GM12891 (cell line): Measurements from ENCODE around the gene SENP3. TPM values are rescaled to one million over a fixed set of nuclear protein-coding genes. Genes with fewer than 3 reads are reported as not detected.

Source experiments
- DNase-seq: peaks from one replicate; pipeline ENCODE4 v3.0.0; 2011; ENCODE audit warnings: low spot score; ENCODE audit not compliant: insufficient read length
- FAIRE-seq: peaks from 2 replicates; lab custom pipeline; 2011; peaks lifted over from hg19 to GRCh38; lab: Jason Lieb, UNC
- PAX5 ChIP-seq: IDR thresholded peaks from 2 replicates; pipeline ENCODE4 v1.6.1; 2011; ENCODE audit warnings: low read length, moderate library complexity, mild to moderate bottlenecking; ENCODE audit not compliant: insufficient read depth, severe bottlenecking
- POLR2A ChIP-seq: IDR thresholded peaks from 2 replicates; pipeline ENCODE4 v1.6.1; 2011; ENCODE audit warnings: low read depth, low read length, control low read depth
- POLR2AphosphoS5 ChIP-seq: IDR thresholded peaks from 2 replicates; pipeline ENCODE4 v1.6.1; 2011; ENCODE audit warnings: low read depth, low read length, control low read depth
- POU2F2 ChIP-seq: IDR thresholded peaks from 2 replicates; pipeline ENCODE4 v1.6.1; 2011; ENCODE audit warnings: low read depth, mild to moderate bottlenecking, control low read depth, low read length, moderate library complexity
- SPI1 ChIP-seq: IDR thresholded peaks from 2 replicates; pipeline ENCODE4 v1.6.1; 2011; ENCODE audit warnings: low read depth, low read length, control low read depth
- TAF1 ChIP-seq: IDR thresholded peaks from 2 replicates; pipeline ENCODE4 v1.6.1; 2011; ENCODE audit warnings: low read depth, low read length, control low read depth
- polyA plus RNA-seq: library from polyadenylated mRNA; unstranded; fragments of >200 nt; gene quantifications from one replicate; pipeline ENCODE4 v1.2.1, GENCODE V29; 2012; ENCODE audit warnings: low read depth, missing spikeins, inconsistent platforms; ENCODE audit not compliant: missing spikeins

SENP3 gene
- polyA plus RNA-seq: 34.7 TPM

DNA sequence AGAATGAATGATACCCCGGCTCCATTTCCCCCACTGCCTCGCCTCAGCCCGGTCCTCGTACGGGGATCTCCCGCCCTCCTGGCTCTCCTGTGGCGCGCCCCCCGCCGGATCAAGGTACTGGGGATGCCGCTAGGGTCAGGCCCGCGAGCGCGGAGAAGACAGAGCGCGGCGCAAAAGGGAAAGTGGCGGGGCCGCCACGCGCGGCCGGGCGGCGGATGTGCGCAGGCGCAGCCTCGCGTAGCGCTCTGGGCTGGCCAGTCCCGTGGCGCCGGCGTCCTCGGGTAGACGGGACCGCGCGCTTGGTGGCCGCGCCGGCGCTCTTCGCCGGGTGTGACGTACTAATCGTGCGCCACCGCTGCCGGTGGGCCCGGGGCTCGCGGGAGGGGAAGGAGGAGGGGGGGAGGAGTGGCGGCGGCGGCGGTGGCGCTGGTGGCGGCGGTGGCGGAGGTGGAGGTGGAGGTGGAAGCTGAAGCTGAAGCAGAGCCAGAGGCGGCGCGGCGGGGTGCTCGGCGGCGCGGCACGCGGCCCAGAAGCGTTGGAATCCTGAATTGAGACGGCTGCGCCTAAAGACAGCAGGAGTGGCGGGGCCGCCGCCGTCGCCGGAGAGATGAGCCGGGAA is at the start of gene SENP3:
Gene SENP3, plus strand, starts transcription at position 331 of the 619 bp plus-strand sequence. CDS start 1,158 bp downstream, outside the sequence.
- peak; percentile 100 for FAIRE-seq
- peak; percentile 98 for DNase-seq
- TF ChIP-seq POLR2AphosphoS5 (no peak), POLR2A (no peak), PAX5 (peak; percentile 33), SPI1 (no peak), POU2F2 (no peak), TAF1 (peak; percentile 71; the same call in 1 of the 2 replicates)

DNA sequence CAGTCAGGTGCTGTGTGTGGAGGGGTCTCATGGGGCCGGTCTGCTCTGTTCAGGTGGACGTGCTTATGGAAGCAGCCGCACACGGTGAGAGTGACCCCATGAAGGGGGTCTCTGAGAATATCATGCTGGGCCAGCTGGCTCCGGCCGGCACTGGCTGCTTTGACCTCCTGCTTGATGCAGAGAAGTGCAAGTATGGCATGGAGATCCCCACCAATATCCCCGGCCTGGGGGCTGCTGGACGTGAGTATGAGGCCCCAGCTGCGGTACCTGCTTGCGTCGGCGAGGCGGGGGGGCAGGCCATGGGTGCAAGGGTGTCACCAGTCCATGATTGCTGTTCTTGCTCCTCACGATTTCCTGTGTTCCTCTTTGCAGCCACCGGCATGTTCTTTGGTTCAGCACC is 49.6 kb upstream of the SENP3 start:
- FAIRE-seq (no peak), DNase-seq (no peak)
- TF ChIP-seq SPI1 (no peak), POLR2A (no peak), PAX5 (no peak), POLR2AphosphoS5 (no peak), POU2F2 (no peak), TAF1 (no peak)

DNA sequence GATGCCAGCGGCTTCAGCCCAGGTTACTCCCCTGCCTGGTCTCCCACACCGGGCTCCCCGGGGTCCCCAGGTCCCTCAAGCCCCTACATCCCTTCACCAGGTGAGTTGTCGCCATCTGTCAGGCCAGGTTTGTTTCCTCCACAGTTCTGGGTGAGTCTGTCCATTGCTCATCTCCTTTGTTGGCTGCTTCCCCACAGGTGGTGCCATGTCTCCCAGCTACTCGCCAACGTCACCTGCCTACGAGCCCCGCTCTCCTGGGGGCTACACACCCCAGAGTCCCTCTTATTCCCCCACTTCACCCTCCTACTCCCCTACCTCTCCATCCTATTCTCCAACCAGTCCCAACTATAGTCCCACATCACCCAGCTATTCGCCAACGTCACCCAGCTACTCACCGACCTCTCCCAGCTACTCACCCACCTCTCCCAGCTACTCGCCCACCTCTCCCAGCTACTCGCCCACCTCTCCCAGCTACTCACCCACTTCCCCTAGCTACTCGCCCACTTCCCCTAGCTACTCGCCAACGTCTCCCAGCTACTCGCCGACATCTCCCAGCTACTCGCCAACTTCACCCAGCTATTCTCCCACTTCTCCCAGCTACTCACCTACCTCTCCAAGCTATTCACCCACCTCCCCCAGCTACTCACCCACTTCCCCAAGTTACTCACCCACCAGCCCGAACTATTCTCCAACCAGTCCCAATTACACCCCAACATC is 48.7 kb upstream of the SENP3 start:
- no peak for FAIRE-seq
- TF ChIP-seq POLR2AphosphoS5 (no peak), SPI1 (no peak), POLR2A (peak; percentile 25; the same call in 1 of the 2 replicates), TAF1 (no peak), POU2F2 (no peak), PAX5 (no peak)

DNA sequence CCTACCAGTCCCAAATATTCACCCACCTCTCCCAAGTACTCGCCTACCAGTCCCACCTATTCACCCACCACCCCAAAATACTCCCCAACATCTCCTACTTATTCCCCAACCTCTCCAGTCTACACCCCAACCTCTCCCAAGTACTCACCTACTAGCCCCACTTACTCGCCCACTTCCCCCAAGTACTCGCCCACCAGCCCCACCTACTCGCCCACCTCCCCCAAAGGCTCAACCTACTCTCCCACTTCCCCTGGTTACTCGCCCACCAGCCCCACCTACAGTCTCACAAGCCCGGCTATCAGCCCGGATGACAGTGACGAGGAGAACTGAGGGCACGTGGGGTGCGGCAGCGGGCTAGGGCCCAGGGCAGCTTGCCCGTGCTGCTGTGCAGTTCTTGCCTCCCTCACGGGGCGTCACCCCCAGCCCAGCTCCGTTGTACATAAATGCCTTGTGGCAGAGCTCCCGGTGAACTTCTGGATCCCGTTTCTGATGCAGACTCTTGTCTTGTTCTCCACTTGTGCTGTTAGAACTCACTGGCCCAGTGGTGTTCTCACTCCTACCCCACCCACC is 47.8 kb upstream of the SENP3 start:
- TF ChIP-seq POLR2A (no peak), TAF1 (no peak), POLR2AphosphoS5 (peak; percentile 28; the same call in 1 of the 2 replicates), PAX5 (no peak), SPI1 (no peak), POU2F2 (no peak)
- no peak for DNase-seq
- no peak for FAIRE-seq

More for the DNA sequence above, 48.7 kb upstream of the SENP3 start:
- no peak for DNase-seq

DNA sequence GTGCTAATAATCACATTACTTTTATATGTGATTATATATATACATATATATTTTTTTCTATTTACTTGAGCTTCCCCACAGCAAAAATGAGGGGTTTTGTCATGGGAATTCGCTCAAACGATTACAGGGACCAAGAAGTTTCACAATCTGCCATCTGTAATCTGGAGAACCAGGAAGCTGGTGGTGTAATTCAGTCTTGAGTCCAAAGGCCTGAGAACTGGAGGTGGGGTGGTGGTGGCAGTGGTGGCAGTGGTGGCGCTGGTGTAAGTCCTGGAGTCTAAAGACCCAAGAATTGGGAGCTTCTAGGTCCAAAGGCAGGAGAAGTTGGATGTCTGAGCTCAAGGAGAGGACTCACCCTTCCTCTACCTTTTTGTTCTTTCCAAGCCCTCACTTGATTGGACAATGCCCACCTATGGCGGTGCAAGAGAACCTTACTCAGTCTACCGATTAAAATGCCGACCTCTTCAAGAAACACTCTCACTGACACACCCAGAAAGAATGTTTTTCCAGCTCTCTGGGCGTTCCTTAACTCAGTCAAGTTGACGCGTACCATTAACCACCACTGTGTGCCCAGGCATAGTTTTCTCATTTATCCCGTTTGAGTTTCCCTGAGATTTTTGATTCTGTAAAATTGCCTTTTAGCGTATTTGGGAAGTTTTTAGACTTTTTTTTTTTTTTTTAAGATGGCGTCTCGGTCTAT is 45.7 kb upstream of the SENP3 start:
- FAIRE-seq (no peak), DNase-seq (no peak)
- TF ChIP-seq PAX5 (no peak), TAF1 (no peak), SPI1 (no peak), POLR2A (no peak), POU2F2 (no peak), POLR2AphosphoS5 (peak; percentile 68; the same call in 1 of the 2 replicates)

DNA sequence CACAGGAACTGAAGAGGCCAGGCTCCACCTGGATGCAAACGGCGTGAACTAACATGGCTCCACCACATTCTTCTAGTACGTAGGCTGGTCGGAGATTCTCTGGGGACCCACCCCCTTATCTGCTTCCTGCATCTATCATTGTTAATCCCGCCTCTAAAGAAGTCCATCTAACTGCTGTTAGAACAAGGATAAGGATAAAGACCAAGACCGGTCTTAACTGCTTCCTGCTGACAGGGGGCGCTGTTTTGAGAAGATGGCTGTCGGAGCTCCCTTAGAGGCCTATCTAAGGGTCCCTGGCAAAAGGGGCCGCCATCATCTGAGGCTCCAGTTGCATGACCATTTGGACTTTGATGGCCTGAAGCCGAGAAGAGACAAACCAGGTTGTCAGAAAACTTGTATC is 38.7 kb upstream of the SENP3 start:
- peak; percentile 76 for FAIRE-seq
- TF ChIP-seq TAF1: no peak
- no peak for TF ChIP-seq SPI1
- DNase-seq: no peak

DNA sequence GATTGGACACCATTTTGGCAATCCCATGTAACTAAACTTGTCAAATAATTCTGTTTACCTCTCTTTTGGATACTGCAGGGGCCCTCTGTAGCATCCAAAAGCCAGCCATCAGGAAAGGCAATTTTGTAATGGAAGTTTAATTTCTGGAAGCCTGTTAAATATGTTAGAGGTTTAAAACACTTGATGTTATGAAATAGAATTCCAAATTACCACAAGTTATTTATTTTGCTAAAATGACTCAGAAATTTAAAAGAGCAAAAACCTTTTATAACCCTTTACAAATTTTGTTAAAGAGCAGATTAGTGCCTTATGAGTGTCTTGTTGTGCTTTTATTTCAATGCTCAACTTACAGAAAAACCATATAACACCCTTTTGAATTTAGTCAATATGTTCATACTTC is 32.9 kb upstream of the SENP3 start:
- FAIRE-seq (no peak), DNase-seq (no peak)
- no peak for TF ChIP-seq POU2F2
- no peak for TF ChIP-seq POLR2AphosphoS5
- TF ChIP-seq PAX5: no peak
- no peak for TF ChIP-seq SPI1

DNA sequence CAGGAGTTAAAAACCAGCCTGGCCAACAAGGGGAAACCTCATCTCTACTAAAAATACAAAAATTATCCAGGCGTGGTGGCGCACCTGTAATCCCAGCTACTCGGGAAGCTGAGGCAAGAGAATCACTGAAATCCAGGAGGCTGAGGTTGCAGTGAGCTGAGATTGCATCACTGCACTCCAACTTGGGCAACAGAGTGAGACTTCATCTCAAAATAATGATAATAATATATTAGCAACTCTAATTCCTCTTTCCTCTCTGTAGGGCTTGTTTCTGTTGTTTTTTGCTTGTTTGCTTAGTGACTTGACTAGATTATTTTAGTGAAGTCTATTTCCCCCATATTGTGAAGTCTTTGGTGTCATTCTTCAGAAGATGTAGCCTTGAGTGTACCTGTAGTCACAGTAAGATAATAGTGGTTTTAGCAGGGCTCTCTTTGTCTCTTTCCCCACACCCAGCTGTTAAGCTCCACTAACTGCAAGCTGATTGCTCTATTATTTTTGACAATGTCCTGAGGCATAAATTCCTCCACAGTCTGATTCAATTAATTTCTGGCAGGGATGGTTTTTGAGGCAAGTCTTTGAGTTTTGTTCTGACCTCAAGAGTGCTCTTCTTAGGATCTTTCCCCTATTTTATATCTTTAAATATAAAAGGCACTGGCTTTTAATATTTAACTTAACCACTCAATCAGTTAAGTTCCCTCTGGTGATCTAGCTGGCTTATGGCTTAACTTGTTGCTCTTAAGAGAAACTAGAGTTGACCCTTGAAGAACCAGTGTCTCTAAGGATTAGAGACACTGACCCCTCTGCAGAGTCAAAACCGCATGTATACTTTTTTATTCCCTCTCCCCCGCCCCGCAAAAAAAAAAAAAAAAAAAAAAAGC is 31.5 kb upstream of the SENP3 start:
- TF ChIP-seq SPI1: no peak
- TF ChIP-seq POLR2A: no peak
- TF ChIP-seq POLR2AphosphoS5: no peak
- TF ChIP-seq POU2F2: no peak
- TF ChIP-seq TAF1: no peak
- TF ChIP-seq PAX5: no peak
- DNase-seq (no peak), FAIRE-seq (no peak)
